ENCODE measurements around the gene SLC4A7.

The SLC4A7 gene

DNA sequence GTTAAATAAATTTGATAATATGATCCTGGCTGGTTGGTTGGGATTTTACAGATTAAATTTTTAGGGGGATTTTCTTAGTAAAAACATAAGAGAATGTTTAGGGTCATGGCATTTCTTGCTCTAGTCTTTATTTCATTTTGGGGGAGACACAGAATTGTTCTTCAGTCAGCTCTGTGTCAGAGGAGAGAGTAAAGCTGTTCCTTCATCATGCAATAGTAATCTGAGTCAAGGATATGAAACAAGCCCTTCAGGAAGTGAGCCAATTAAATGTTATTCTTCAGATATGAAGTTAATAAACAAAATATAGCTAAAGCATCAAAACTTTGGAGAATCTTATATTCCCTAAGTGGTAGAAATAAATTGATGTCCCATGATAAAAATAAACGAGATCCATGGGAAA lies 22.9 kb upstream of the SLC4A7 start:
- DNase-seq (ENCODE audit: low spot score): no peak
- TF ChIP-seq, protein P1, sequence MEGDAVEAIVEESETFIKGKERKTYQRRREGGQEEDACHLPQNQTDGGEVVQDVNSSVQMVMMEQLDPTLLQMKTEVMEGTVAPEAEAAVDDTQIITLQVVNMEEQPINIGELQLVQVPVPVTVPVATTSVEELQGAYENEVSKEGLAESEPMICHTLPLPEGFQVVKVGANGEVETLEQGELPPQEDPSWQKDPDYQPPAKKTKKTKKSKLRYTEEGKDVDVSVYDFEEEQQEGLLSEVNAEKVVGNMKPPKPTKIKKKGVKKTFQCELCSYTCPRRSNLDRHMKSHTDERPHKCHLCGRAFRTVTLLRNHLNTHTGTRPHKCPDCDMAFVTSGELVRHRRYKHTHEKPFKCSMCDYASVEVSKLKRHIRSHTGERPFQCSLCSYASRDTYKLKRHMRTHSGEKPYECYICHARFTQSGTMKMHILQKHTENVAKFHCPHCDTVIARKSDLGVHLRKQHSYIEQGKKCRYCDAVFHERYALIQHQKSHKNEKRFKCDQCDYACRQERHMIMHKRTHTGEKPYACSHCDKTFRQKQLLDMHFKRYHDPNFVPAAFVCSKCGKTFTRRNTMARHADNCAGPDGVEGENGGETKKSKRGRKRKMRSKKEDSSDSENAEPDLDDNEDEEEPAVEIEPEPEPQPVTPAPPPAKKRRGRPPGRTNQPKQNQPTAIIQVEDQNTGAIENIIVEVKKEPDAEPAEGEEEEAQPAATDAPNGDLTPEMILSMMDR (IDR thresholded peaks at IDR 0.05; ENCODE audit: borderline replicate concordance, control extremely low read depth, extremely low read depth, insufficient read depth, missing control alignments): no peak
- in situ Hi-C loops (cut with MboI; ENCODE audit: low sequenced_read_pairs, unreplicated experiment): no loop called here

DNA sequence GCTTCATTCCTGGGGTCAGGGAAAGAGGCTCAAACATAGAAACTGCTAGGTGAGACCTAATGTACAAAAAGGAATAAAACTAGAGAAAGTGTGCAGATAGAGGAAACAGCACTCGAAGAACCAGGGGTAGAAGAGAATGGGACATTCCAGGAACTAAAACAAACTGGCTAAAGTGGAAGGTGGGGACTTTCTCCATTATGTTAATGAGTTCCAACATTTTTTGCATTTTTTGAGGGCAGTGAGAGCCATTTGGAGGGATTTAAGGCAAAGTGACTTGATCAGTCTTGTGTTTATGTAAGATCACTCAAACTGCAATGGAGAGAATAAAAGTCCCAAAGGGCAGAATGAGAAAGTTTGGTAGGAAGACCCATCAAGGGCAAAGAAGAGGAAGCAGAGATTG lies 20.6 kb upstream of the SLC4A7 start:
- no peak for DNase-seq (ENCODE audit: low spot score)
- TF ChIP-seq, protein P1 (IDR thresholded peaks at IDR 0.05; ENCODE audit: borderline replicate concordance, control extremely low read depth, extremely low read depth, insufficient read depth, missing control alignments): no peak
- in situ Hi-C loops (cut with MboI; ENCODE audit: low sequenced_read_pairs, unreplicated experiment): no loop called here

DNA sequence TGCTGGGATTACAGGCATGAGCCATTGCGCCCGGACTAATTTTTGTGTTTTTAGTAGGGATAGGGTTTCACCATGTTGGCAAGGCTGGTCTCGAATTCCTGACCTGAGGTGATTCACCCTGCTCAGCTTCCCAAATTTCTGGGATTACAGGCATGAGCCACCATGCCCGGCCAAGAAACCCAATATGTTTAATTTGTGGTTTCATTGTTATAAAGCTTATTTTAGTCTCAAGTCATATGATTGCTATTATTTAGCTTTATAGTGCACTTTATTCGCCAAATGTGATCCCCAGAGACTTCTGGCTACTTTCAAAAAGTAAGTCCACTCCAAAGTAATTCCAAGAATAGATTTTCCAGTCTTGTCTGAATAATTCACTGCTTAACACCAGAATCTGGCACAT lies 19.3 kb upstream of the SLC4A7 start:
- in situ Hi-C loops (cut with MboI; ENCODE audit: low sequenced_read_pairs, unreplicated experiment): no loop called here
- no peak for DNase-seq (ENCODE audit: low spot score)
- TF ChIP-seq, protein P1 (IDR thresholded peaks at IDR 0.05; ENCODE audit: borderline replicate concordance, control extremely low read depth, extremely low read depth, insufficient read depth, missing control alignments): no peak

DNA sequence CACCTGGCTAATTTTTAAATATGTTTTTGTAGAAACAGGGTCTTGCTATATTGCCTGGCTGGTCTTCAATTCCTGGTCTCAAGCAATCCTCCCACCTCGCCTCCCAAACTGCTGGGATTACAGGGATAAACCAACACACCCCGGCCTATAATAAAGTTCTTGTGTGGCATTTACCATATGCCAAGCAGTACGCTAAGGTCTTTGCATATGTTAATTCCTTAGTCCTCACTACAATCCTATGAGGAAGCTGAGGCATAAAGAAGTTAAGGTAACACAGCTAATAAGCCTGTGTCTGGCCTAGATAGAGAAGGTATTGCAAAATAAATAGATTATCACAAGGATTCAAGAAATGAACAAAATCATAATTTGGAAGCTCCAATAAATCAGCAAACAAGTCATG lies 17.6 kb upstream of the SLC4A7 start:
- no peak for DNase-seq (ENCODE audit: low spot score)
- in situ Hi-C loops (cut with MboI; ENCODE audit: low sequenced_read_pairs, unreplicated experiment): no loop called here
- TF ChIP-seq, protein P1 (IDR thresholded peaks at IDR 0.05; ENCODE audit: borderline replicate concordance, control extremely low read depth, extremely low read depth, insufficient read depth, missing control alignments): no peak

DNA sequence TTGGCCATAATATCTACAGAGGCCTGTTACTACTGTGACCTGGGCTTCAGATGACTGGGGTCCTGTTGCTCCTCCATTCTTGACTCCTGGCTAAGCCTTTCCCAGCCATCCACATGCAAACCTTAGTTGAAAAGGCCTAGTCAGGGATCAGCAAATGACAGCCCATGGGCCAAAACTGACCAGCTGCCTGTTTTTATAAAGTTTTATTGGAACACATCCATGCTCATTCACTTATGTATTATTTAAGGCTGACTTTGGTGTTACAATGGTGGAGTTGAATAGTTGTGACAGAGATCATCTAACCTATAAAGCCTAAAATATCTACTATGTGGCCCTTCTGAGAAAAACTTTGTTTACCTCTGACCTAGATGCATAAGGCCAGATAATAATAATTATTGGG lies 16.8 kb upstream of the SLC4A7 start:
- no peak for DNase-seq (ENCODE audit: low spot score)
- TF ChIP-seq, protein P1 (IDR thresholded peaks at IDR 0.05; ENCODE audit: borderline replicate concordance, control extremely low read depth, extremely low read depth, insufficient read depth, missing control alignments): no peak
- in situ Hi-C loops (cut with MboI; ENCODE audit: low sequenced_read_pairs, unreplicated experiment): no loop called here

DNA sequence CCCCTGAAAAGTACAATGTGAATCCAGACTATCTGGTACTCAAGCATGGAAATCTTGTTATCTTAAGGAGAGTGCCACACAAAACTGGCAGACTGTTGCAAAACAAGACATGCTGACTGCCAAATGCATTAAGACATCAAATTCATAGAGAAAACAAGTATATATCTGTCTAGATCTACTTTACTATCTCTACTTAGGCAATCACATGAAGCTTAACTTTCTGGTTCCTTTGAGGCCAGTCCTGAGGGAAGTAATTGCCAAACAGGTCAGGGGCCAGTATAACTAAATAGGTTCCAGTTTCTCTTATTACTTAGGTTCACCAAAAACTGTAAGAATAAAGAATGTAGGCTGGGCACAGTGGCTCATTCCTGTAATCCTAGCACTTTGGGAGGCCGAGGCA lies 15.9 kb upstream of the SLC4A7 start:
- TF ChIP-seq, protein P1 (IDR thresholded peaks at IDR 0.05; ENCODE audit: borderline replicate concordance, control extremely low read depth, extremely low read depth, insufficient read depth, missing control alignments): no peak
- no peak for DNase-seq (ENCODE audit: low spot score)
- in situ Hi-C loops (cut with MboI; ENCODE audit: low sequenced_read_pairs, unreplicated experiment): no loop called here

DNA sequence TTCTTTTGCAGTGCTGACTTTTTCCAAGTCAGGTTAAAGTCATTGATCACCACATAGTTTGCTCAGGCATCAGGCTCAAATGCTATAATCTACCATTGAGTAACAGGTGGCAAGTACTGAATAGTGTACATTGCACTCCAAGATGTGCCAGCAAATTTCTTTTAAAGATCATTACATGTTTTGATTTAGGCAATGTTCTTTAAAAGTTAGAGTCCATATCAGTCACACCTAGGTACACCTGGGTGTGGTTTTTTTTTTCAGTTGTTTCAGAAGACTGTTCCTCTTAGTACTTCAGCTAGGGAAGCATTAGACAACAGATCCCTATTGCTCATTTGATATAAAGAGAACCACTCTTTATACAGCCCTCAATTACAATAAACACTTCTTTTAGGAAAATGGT lies 10.6 kb upstream of the SLC4A7 start:
- in situ Hi-C loops (cut with MboI; ENCODE audit: low sequenced_read_pairs, unreplicated experiment): loop anchor here (25.0 kb wide), 1 partner anchor 168 kb away; no protein-coding TSS in a partner anchor

More for the DNA sequence above, 10.6 kb upstream of the SLC4A7 start:
- no peak for DNase-seq (ENCODE audit: low spot score)
- TF ChIP-seq, protein P1 (IDR thresholded peaks at IDR 0.05; ENCODE audit: borderline replicate concordance, control extremely low read depth, extremely low read depth, insufficient read depth, missing control alignments): no peak
